AG04450 (cell line): ENCODE data around the gene NCAPD2. TPM values are rescaled to one million over a fixed set of nuclear protein-coding genes. Genes with fewer than 3 reads are reported as not detected.
A peak's percentile ranks its signal among the peaks of the same experiment; 100 is the strongest.
"Not testable (repeated sequence)": the region's sequence is repeated elsewhere in the genome, so short reads cannot be mapped to it uniquely, and the experiment has no call there.

ENCODE experiments used
- CTCF ChIA-PET: fragments of 300-600, 350-600 bp; formaldehyde crosslinking; extraction: SDS; loops from one replicate; lab custom pipeline; 2022; ENCODE audit warnings: antibody characterized with exemption, inconsistent platforms; lab: Charles Lee
- POLR2A ChIA-PET: fragments of 350-600 bp; formaldehyde crosslinking; extraction: SDS; loops from one replicate; lab custom pipeline; 2021; ENCODE audit warnings: antibody characterized with exemption, inconsistent platforms; lab: Yijun Ruan, JAX
- DNase-seq: peaks from one replicate; pipeline ENCODE4 v3.0.0-alpha.2; 2011; ENCODE audit warnings: low read depth, low spot score
- H3K27ac ChIP-seq: one replicate; pipeline ENCODE4 v1.5.1; 2012; ENCODE audit warnings: low read depth, low read length, control low read depth
- H3K27me3 ChIP-seq: one replicate; pipeline ENCODE4 v1.6.0; 2012; ENCODE audit warnings: low read length; ENCODE audit not compliant: control insufficient read depth, insufficient read depth
- H3K4me3 ChIP-seq: 2 replicates; pipeline ENCODE4 v1.5.1; 2011; ENCODE audit warnings: mild to moderate bottlenecking, low read depth, low read length, control low read depth
- H3K9me3 ChIP-seq: 2 replicates; pipeline ENCODE4 v1.5.1; 2012; ENCODE audit warnings: low read length; ENCODE audit not compliant: control insufficient read depth, insufficient read depth
- CTCF ChIP-seq: IDR thresholded peaks from 2 replicates; pipeline ENCODE4 v1.5.1; 2011; ENCODE audit warnings: low read depth, low read length, control low read depth, inconsistent platforms
- polyA plus RNA-seq: library from polyadenylated mRNA; depleted of rRNA; stranded (reverse); fragments of >200 nt; gene quantifications from 2 replicates; pipeline ENCODE4 v1.2.3, GENCODE V29; 2011

The NCAPD2 gene
- polyA plus RNA-seq, 1 experiment = 38.4 TPM

- POLR2A ChIA-PET = interaction anchor here (0.5 to 1.3 kb wide), 8 partner anchors 14 to 143 kb away, joined by 3 to 7 read pairs (median 4); partner anchors contain the start of genes GAPDH and TAPBPL
- Histone ChIP-seq H3K4me3 (no peak overlapping the region), H3K9me3 (no peaks in the 10 kb centered on the region; the same call in 1 of the 2 replicates), H3K27me3 (no peaks in the 10 kb centered on the region), H3K27ac (no peak overlapping the region)
- peak; percentile 37 for DNase-seq
- CTCF ChIA-PET = interaction anchor here (0.5 to 2.2 kb wide), 48 partner anchors 9 to 477 kb away, joined by 3 to 87 read pairs (median 5); partner anchors contain the start of genes MRPL51 and TAPBPL
- peak; percentile 96 for TF ChIP-seq CTCF
Measured at GRCh38 chr12:6465467-6466183, 28.3 kb upstream of the NCAPD2 start.

GRCh38 chr12:6466184-6466573 lies 27.7 kb upstream of the NCAPD2 start:
- Histone ChIP-seq H3K4me3 (no peak overlapping the region), H3K27me3 (no peaks in the 10 kb centered on the region), H3K27ac (no peak overlapping the region), H3K9me3 (no peaks in the 10 kb centered on the region; the same call in 1 of the 2 replicates)
- ChIA-PET POLR2A (interaction anchor here (0.5 to 1.2 kb wide), 4 partner anchors 39 to 140 kb away, joined by 3 to 7 read pairs (median 4); no protein-coding TSS in a partner anchor), CTCF (interaction anchor here (0.5 to 2.2 kb wide), 30 partner anchors 8 to 477 kb away, joined by 3 to 87 read pairs (median 8); partner anchors contain the start of gene TAPBPL)
- no peak for DNase-seq
- no peak for TF ChIP-seq CTCF

- not testable (repeated sequence) for H3K9me3 ChIP-seq, H3K27me3 ChIP-seq, H3K4me3 ChIP-seq, H3K27ac ChIP-seq, DNase-seq
- ChIA-PET POLR2A (interaction anchor here (0.9 kb wide), 1 partner anchor 45 kb away, joined by 4 read pairs; no protein-coding TSS in a partner anchor), CTCF (interaction anchor here (1.0 to 2.2 kb wide), 11 partner anchors 10 to 182 kb away, joined by 3 to 87 read pairs (median 30); partner anchors contain the start of gene TAPBPL)
Measured at GRCh38 chr12:6466751-6467150, 27.2 kb upstream of the NCAPD2 start.

GRCh38 chr12:6467571-6468282 lies 26.2 kb upstream of the NCAPD2 start:
- H3K4me3 ChIP-seq, H3K27me3 ChIP-seq, DNase-seq, CTCF ChIA-PET, H3K27ac ChIP-seq, H3K9me3 ChIP-seq: not testable (repeated sequence)
- POLR2A ChIA-PET = interaction anchor here (1.0 kb wide), 1 partner anchor 66 kb away, joined by 9 read pairs; the partner anchor contains the start of gene GAPDH

- ChIA-PET CTCF (interaction anchor here (0.6 kb wide), 1 partner anchor 85 kb away, joined by 4 read pairs; no protein-coding TSS in a partner anchor), POLR2A (interaction anchor here (1.0 kb wide), 1 partner anchor 66 kb away, joined by 9 read pairs; the partner anchor contains the start of gene GAPDH)
- Histone ChIP-seq H3K9me3 (no peaks in the 10 kb centered on the region; the same call in 1 of the 2 replicates), H3K4me3 (no peak overlapping the region), H3K27me3 (no peaks in the 10 kb centered on the region), H3K27ac (no peak overlapping the region)
- no peak for DNase-seq
- TF ChIP-seq CTCF = no peak
Measured at GRCh38 chr12:6468283-6468575, 25.7 kb upstream of the NCAPD2 start.
